Measurements from ENCODE around the gene ABCC1.

DNA sequence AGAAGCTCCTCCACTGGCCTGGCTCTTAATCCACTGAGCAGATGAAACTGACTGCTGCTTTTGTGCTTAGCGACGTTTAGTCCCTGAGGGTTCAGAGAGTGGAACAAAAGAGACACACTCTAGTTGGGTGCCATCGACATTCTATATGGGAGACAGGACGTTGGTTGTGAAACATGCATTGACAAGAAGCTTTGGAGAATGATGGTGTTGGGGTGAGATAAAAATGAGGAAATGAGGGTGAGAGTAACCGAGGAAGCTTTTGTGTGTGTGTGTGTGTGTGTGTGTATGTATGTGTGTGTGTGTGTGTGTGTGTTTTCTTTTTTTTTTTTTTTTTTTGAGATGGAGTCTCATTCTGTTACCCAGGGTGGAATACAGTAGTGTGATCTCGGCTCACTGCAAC is 89.5 kb downstream of the ABCC1 start:
- TF ChIP-seq, protein P1, sequence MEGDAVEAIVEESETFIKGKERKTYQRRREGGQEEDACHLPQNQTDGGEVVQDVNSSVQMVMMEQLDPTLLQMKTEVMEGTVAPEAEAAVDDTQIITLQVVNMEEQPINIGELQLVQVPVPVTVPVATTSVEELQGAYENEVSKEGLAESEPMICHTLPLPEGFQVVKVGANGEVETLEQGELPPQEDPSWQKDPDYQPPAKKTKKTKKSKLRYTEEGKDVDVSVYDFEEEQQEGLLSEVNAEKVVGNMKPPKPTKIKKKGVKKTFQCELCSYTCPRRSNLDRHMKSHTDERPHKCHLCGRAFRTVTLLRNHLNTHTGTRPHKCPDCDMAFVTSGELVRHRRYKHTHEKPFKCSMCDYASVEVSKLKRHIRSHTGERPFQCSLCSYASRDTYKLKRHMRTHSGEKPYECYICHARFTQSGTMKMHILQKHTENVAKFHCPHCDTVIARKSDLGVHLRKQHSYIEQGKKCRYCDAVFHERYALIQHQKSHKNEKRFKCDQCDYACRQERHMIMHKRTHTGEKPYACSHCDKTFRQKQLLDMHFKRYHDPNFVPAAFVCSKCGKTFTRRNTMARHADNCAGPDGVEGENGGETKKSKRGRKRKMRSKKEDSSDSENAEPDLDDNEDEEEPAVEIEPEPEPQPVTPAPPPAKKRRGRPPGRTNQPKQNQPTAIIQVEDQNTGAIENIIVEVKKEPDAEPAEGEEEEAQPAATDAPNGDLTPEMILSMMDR (IDR thresholded peaks at IDR 0.05), result no peak
- TF ChIP-seq ZFX (IDR thresholded peaks at IDR 0.05; ENCODE audit: borderline replicate concordance), result no peak

All from 22Rv1 (cell line).